NOMO-1 treated with DMSO at 0.1 percent for 48 hours (cell line): ENCODE results near the gene ZNF175.
"Not testable (repeated sequence)": the region's sequence is repeated elsewhere in the genome, so short reads cannot be mapped to it uniquely, and the experiment has no call there.

Experiments
- DNase-seq: peaks from one replicate; lab custom pipeline; 2025; ENCODE audit not compliant: unreplicated experiment; lab: John Stamatoyannopoulos, UW

The ZNF175 gene

GRCh38 chr19:51626675-51627074 is 55.6 kb downstream of the ZNF175 start:
- no peak for DNase-seq

GRCh38 chr19:51627491-51628138 is 56.5 kb downstream of the ZNF175 start:
- DNase-seq, result no peak

- no peak for DNase-seq
Measured at GRCh38 chr19:51628153-51628939, 57.3 kb downstream of the ZNF175 start.

GRCh38 chr19:51630315-51630714 is 59.2 kb downstream of the ZNF175 start, which contains the start of gene SIGLEC5:
TSS of gene SIGLEC5 (minus strand) at chr19:51630401. CDS start at chr19:51630335, 66 bp downstream.
- DNase-seq, result not testable (repeated sequence)

GRCh38 chr19:51632126-51632525 is 61.0 kb downstream of the ZNF175 start:
- no peak for DNase-seq

- DNase-seq, result peak; percentile 67
Measured at GRCh38 chr19:51637362-51637978, 66.4 kb downstream of the ZNF175 start.

GRCh38 chr19:51639916-51640315 is 68.8 kb downstream of the ZNF175 start:
- DNase-seq, result no peak

- no peak for DNase-seq
Measured at GRCh38 chr19:51640386-51640785, 69.3 kb downstream of the ZNF175 start.

GRCh38 chr19:51641648-51642047 is 70.6 kb downstream of the ZNF175 start:
- no peak for DNase-seq
